HG03139 (cell line): ENCODE results near the gene MYO1A.
"Not testable (repeated sequence)": the region's sequence is repeated elsewhere in the genome, so short reads cannot be mapped to it uniquely, and the experiment has no call there.

Source experiments
- ATAC-seq: cut with Tn5 transposase; IDR thresholded peaks from one replicate; pipeline ENCODE4 v1.9.1; 2021; ENCODE audit not compliant: unreplicated experiment

MYO1A gene

DNA sequence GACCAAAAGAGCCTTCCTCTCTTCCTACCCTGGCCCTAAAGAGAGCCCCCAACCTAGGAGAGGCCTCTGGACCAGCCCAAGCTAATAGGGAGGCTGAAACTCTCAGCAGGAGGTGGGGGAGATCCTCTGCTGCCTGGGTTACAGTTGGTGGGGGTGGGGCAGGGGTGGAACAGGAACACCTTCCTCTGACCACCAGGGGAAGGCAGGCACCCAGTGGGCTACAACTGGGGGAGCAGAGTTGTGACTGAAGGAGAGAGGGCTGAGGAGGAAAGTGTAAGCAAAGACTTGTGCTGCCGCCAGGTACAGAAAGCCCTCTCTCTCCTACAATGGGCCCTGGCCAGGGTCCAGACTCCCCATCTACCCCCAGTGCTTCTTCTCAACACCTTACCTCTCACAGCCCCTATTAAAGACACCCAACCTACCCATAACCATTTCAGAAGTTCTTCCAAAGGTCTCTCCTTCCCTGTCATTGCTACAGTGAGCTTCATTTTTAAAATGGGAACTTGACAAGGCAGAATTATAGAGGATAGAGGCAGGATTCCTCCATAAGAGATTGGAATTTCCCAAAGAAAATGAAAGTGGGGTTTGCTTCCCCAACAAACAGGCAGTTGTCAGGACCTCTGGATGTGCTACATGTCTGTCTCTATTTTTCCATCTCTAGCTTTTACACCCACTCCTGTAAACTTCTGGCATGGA is 1.4 kb downstream of the MYO1A start:
- no peak for ATAC-seq

DNA sequence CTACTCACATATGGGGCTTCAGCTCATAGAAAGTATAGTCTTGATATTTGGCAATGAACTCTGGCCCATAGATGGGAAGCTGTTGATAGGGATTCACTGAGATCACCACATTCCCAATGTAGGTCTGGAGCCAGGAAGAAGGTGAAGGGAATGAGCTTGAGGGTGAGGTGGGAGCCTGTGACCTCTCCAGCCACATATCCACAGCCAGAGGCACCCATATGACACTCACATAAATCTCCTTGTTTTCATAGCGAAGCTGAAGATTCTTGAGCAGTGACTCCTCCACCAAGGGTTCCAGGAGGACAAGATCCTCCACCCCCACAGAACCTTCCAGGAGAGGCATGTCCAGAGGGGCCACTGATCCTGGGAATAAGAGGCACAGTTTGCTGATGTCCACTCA is 1.9 kb downstream of the MYO1A start:
- ATAC-seq: no peak

DNA sequence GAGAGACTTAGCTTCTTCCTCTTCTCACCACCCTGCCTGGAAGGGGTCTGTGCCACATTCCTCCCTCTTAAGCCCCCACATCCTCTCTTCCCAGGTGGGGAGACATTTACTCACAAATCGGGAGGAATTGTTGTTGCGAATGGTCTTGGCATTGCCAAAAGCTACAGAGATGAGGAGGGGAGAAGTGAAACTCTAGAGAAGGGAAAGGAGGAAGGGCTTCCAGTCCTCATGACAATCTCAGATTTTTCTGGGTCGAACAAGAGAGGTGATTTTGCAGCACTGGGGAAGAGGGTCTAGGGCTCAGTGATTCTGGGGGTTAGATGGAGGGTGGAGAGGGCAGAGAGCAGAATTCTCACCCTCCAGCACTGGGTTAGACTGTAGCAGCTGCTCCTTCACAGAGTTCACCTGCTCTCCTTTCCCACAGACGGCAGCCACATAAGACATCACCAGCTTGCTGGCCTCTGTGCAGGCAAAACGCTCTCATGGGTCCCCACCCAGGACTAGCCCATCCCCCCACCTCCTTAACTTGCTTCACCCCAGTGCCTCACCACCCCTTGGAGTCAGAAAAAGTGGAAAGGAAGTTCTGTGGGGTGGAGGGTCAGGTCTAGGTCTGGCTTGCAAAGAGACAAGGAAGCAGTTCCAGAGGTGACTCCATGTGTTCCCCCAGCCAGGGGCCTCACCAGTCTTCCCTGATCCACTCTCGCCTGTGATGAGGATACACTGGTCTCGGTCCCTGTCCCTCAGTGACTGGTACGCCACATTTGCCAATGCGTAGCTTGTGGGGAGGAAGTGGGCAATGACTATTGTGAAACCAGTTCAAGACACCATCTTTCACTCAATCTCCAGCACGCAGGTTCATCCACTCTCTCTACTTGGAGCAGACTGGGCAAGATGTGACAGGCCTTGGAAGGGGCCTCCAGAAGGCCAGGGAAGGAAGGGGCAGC is 2.7 kb downstream of the MYO1A start:
- ATAC-seq: no peak

DNA sequence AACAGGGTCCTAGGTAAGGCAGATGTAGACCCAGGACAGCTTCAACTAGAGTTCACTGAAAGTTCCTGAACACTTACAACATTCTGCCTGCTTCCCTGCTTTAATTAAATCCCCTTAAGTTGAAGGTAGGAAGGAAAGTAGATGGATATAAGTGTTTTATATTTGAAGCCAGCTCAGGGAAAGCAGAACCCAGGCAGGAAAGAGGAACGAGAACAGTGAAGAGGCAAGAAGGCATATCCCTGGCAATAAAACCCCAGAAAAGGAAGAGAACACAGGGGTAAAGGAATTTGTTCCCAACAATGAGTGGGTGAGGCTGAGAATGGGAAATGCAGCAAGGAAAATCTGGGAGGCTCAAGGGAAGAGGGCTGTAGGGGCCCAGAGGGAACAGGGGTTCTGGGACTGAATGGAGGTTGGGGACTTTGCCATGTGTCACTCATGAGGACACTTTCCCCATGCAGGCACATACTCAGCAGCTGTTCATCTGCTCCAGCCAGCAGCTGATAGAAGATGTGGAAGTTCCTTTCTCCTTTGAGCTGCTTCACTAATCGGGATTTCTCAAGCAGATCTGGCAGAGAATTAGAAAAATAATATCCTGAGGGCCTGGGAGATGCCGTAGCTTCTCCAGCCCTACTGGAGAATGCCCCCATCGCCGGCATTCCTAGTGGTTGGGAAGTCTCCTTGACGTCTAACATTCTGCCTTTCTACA is 3.7 kb downstream of the MYO1A start:
- ATAC-seq: no peak

DNA sequence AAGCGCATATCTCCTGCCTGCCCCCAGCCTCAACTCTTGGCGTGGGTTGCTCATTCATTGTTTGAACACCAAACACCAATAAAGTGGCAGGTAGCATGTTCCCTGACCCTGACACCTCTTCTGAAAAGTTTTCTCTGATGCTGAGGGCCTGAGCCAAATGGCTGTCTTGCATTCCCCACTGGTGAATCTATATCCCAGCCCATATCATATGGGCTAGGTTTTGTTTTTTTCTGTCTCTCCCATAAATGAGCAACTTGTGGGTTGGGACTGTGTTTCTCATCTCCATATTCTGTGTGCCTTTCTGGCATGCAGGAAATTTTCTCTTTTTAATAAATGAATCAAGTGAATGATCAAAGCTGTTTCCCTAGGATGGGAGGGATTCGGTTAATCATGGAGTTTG is 5.0 kb downstream of the MYO1A start:
- ATAC-seq: no peak

DNA sequence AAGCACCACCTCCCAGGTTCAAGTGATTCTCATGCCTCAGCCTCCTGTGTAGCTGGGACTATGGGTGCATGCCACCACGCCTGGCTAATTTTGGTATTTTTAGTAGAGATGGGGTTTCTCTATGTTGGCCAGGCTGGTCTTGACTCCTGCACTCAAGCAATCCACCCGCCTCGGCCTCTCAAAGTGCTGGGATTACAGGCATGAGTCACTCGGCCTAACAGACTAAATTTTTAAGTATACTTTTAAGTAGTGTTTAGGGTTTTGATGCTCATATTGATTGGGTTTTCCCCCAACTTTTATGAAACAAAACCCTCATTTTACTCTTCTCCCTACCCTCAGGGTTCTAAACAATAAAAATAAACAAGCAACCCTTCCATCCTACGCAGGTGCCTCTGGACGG is 5.5 kb downstream of the MYO1A start:
- no peak for ATAC-seq

DNA sequence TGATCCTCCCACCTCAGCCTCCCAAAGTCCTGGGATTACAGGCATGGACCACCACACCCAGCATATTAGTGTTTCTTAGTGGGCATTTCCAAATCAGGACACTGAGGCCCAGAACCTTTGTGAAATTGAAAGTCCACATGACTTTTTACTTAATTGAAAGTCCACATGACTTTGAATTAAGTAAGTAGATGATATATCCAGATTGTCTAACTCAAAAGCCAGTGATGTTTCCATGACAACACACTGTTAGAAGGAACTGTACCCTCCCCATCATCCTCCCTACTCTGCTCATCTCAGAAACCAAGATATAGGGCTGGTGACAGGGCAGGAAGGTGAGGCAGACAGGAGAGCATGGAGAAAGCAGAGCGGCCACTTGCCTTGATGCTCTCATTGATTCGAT is 7.2 kb downstream of the MYO1A start:
- no peak for ATAC-seq

DNA sequence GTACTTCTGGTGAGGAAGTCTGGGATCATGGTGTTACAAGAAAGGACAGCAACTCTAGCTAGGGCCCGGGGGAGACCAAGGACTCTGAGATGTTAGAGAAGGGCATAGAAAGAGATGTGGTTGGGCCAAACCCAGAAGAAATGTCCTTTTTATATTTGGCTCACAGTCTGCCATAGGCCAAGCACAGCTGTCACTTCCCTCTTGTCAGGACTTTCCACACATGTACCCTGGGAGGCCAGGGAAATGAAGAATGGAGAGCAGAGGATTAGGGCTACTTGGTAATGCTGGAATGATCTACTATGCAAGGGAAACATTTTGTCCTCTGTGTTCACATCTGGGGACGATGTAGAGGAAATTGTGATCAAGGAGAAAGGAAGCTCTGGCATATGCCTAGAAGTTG is 9.2 kb downstream of the MYO1A start:
- ATAC-seq: no peak

DNA sequence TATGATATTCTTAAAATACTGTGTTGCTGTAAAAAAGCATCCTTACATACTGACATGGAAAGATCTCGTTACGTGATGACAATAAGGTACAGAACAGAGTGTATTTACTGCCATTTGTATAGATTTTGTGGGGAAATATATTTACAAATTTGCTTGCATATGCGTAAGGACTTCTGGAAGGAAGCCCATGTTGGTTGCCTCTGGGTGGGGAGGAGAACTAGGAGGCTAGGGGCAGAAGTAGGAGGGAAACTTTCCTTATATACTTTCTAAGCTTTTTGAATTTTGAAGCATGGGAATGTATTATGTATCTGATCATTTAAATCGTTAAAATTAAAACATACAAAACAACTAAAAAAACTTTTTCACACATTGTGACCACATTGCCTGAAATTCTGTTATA is 9.7 kb downstream of the MYO1A start:
- ATAC-seq: no peak

DNA sequence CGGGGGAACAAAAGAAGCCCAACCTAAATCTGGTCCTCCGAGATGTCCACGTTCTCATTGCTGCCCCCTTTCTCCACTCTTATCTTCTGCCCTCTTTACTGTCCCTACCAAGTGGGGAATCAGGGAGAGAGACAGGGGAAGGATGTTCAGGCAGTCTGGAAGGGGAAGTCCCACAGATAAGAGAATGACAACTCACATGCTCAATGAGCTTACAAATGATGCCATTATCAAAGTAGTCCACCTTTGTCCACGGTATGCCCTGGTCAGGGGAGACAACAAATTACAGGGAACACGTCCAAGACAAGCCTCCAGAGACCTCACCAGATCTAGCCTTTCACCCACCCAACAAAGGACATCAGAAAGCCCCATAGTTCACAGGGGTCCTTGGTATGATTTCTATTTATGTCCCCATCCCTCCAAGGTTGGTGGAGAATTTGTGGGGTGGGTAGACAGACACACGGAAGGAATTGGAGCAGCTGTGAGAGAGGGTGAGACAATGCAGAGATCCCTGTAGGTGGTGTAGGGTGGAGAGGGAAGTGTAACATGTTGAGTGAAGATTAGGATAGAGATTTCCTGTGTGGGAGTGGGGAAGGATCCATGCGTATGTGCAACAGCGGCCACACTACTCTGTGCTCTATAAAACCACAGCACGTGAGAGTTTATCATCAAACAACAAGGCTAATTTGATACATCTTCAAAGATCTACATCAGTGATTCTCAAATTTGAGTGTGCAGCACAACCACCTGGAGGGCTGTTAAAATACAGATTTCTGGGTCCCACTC is 10.7 kb downstream of the MYO1A start:
- no peak for ATAC-seq

DNA sequence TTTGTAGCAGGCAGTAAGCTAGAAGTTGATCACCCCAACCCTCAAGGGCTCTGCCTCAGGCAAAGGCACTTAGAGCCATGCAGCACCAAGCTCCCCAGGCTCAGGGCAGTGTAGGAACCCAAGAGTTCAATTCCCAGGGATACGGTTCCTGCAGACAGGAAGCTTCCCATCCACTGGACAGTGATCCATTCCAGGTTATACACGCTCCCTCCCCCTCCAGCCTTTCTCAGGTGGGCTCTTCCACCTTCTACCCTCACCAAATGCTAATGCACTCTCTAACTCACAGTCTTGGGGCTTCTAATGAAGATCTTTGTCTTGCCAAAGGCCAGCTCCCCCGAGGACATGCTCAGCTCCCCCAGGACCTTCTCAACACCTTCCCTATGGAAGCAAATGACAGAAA is 12.7 kb downstream of the MYO1A start:
- no peak for ATAC-seq

DNA sequence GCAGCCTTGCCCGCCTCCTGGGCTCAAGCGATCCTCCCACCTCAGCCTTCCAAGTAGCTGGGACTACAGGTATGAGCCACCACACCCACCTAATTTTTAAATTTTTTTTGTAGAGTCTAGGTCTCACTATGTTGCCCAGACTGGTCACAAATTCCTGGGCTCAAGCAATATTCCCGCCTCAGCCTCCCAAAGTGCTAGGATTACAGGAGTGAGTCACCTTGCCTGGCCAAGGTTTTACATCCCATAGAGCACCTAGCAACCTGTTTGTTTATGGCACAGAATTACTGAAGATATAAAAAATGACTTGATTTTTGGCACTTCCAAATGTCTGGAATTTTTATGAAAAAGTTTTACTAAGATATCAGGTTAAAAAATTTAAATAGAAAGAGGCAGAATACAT is 16.5 kb downstream of the MYO1A start:
- no peak for ATAC-seq

DNA sequence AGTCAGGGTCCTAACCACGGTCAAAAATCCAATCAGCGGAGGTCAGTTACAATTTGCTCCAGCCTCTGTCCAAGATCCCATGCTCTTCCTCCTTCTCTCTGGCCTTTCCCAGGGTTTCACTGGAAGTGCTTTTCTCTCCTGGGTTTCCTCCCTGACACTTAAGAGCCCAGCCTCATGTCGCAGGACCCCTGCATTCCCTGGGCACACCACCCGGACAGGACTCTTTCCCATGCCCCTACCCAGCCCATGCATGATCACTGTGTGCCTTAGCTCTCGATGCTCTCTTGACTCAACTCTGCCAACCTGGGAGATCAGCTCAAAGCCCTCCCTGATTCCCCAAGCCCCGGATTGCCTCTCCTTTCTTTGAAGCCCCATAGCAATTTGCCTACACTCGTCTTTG is 18.1 kb downstream of the MYO1A start:
- ATAC-seq: no peak

DNA sequence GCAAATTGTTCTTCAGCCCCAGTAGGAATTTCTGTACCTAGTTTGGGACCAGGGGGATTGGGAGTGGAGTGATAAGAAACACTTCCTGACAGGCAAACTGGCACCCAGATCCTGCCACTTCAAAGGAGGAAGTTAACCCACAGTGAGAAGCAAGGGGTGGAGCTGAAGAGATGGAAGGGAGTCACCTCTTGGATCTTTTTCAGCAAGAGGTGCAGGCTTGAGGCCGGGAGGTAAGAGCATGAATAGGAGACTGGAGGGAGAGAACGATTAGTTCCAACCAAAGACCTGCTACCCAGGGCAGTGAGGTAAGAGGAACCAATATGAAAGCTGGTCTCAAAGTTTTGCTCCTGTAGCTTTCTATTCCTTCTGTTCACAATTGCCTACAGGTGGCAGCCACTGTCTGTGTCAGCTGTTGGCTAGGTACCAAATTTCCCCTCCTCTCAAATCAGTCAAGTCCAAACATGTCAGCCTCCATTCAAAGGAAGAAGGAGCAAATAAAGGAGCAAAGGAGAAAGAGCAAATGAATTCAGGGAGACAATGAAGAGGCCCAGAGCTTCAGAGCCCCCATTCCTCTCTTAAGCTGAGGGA is 18.7 kb downstream of the MYO1A start:
- ATAC-seq: no peak

DNA sequence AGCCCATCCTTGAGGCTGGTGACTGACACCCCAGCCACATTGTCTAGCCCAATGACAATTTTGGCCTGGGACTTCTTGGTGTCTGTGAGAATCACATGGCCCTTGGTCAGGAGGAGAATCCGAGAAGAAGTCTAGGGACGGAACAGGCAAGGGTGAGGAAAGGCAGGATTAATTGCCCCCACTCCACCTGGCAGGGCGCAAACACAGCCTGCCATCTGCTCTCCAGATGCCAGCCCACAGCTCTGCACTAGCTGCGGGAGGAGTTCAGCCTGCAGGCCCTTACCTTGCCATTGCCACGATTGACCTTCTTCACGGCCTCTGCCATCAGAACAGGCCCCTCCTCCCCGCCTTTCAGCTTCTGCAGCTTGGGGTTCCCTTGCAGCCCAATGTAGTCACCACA is 20.5 kb downstream of the MYO1A start:
- no peak for ATAC-seq

DNA sequence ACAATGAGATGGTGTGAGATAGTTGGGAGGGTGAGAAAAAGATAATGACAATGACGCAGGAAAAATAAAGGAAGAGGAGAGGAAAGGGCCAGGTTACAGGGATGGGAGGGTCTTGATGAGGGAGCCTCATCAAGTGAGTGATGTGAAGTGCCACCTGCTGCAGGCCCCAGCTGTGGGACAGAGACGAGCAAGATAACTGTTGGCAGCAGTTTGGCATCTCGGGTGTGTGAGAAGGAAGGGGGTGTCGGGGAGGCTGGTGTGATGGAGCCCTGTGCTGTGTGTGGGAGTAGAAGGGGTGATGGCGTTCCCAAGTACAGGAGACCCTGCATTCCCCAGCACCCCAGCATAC is 22.1 kb downstream of the MYO1A start:
- ATAC-seq: no peak

DNA sequence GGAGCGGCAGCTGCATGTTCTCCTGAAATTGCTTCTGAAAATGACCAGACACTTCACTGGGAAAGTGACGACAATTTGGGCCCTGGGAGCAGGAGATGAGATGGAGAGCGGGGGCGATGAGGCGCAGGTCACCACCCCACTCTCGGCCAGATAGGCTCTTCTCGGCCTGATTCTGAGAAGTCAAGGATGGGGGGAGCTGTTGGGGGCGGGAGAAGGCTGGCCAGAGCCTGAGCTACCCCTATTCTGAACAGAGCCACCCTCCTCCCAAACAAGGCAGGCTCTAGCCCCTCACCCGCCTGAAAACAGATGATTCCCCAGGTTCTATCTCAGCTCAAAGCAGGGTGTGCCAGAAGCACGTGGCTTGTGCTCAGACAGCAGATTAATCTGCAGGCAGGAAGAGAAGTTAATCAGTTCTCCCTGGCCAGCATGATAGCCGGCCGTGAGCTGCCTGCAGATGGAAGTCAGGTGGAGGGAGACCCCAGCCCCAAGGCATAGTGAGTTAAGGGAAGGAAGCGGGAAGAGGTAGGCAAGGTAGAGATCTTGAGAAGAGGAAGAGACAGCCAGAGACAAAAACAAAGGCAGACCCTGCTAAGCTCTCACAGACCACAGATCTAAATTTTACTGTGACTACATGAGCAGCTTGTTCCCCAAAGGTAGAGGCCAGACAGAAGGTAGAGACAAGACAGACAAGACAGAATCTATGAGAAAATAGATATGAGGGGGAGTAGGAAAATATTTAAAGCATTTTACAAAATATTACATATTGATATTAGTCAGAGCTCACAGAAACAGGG is 22.7 kb downstream of the MYO1A start:
- no peak for ATAC-seq

DNA sequence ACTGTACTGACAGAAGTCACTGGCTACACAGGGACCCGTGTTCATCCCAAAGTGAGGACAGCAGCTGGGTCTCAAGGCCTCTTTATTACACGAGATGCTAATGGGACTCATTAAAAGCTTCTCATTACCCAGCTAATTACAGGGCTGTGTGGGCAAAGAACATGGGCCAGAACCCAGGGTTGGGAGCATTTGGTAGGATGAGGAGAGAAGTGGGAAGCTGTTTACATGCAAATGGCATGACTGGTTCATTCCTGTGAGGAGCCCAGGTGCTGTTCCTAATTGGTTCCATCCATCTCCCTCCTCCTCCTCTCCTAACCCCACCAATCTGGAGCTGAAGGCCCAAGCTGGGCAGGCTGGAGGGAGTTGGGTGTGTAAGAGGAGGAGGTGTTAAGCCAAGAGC is 24.7 kb downstream of the MYO1A start:
- no peak for ATAC-seq

DNA sequence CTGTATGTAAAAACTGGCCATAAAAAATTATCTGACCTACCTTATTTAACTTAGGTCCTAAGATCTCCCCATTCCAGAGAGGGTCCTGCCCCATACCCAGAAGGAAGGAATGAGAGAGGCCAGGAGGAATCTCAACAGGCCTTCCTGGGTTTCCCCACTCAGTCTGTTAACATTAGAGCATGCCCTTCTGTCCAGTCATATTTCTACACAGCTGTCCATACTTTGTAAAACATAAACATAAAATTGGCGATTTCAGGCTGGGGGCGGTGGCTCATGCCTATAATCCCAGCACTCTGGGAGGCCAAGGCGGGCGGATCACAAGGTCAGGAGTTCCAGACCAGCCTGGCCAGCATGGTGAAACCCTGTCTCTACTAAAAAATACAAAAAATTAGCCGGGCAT is 27.6 kb downstream of the MYO1A start:
- not testable (repeated sequence) for ATAC-seq
